ENCODE results near the gene TMEM30B. TPM values are rescaled to one million over a fixed set of nuclear protein-coding genes. Genes with fewer than 3 reads are reported as not detected.

The TMEM30B gene
- total RNA-seq, 1 donor from 2014 or later, result 0.36 TPM

DNA sequence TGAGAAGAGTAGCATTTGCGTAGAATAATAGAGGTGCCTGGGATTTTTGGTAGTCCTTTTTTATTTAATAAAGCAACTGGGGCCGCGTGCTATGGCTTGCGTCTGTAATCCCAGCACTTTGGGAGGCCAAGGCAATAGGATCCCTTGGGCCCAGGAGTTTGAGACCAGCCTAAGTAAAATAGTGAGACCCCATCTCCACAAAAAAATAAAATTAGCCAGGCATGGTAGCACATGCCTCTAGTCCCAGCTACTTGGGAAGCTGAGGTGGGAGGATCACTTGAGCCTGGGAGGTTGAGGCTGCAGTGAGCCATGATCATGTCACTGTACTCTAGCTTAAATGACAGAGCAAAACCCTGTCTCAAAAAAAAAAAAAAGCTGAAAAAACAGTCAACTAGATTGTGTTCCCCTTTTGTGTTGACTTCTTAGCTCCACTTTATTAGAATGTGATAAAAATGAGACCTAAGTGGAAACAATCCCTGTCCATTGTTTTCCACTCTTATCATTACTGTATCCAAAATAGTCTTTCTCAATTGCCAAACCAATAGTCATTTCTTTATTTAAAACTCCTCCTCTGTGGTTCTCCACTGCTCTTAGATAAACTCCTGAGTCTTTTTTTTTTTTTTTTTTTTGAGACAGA, 47.6 kb upstream of the TMEM30B start:
- Histone ChIP-seq H3K4me2 (ENCODE audit: low read length) (no peak overlapping the region), H3K9me3 (ENCODE audit: insufficient read depth, low read depth, low read length) (no peaks in the 10 kb centered on the region), H4K20me1 (ENCODE audit: insufficient read depth, low read length) (no peaks in the 10 kb centered on the region), H3K9ac (ENCODE audit: low read length) (no peak overlapping the region), H3K36me3 (ENCODE audit: insufficient read depth, low read length) (no peaks in the 10 kb centered on the region), H2AFZ (ENCODE audit: low read depth, low read length) (no peak overlapping the region), H3K27me3 (ENCODE audit: insufficient read depth, low read length) (peaks cover 7% of the 10 kb centered on the region), H3K4me1 (ENCODE audit: insufficient read depth, low read length) (no peaks in the 10 kb centered on the region), H3K27ac (ENCODE audit: low read depth, low read length) (no peak overlapping the region), H3K79me2 (ENCODE audit: insufficient read depth, low read length) (no peaks in the 10 kb centered on the region), H3K4me3 (ENCODE audit: insufficient read depth, low read depth, low read length) (no peak overlapping the region)
- Mint-ChIP-seq H3K4me1 (ENCODE audit: low read depth, unreplicated experiment) (no peaks in the 10 kb centered on the region), H3K27ac (ENCODE audit: unreplicated experiment) (no peak overlapping the region), H3K9me3 (ENCODE audit: unreplicated experiment) (no peaks in the 10 kb centered on the region), H3K27me3 (ENCODE audit: low read depth, unreplicated experiment) (no peaks in the 10 kb centered on the region), H3K36me3 (ENCODE audit: low read depth, unreplicated experiment) (no peaks in the 10 kb centered on the region), H3K4me3 (ENCODE audit: unreplicated experiment) (no peak overlapping the region)
- DNase-seq (ENCODE audit: low read depth), result no peak
- no peak for FAIRE-seq
- TF ChIP-seq, protein P1, sequence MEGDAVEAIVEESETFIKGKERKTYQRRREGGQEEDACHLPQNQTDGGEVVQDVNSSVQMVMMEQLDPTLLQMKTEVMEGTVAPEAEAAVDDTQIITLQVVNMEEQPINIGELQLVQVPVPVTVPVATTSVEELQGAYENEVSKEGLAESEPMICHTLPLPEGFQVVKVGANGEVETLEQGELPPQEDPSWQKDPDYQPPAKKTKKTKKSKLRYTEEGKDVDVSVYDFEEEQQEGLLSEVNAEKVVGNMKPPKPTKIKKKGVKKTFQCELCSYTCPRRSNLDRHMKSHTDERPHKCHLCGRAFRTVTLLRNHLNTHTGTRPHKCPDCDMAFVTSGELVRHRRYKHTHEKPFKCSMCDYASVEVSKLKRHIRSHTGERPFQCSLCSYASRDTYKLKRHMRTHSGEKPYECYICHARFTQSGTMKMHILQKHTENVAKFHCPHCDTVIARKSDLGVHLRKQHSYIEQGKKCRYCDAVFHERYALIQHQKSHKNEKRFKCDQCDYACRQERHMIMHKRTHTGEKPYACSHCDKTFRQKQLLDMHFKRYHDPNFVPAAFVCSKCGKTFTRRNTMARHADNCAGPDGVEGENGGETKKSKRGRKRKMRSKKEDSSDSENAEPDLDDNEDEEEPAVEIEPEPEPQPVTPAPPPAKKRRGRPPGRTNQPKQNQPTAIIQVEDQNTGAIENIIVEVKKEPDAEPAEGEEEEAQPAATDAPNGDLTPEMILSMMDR (IDR thresholded peaks at IDR 0.05; ENCODE audit: insufficient read depth, low read depth, low read length), result no peak
- TF ChIP-seq EZH2 (IDR thresholded peaks at IDR 0.05; ENCODE audit: insufficient read depth, low read length), result no peak

DNA sequence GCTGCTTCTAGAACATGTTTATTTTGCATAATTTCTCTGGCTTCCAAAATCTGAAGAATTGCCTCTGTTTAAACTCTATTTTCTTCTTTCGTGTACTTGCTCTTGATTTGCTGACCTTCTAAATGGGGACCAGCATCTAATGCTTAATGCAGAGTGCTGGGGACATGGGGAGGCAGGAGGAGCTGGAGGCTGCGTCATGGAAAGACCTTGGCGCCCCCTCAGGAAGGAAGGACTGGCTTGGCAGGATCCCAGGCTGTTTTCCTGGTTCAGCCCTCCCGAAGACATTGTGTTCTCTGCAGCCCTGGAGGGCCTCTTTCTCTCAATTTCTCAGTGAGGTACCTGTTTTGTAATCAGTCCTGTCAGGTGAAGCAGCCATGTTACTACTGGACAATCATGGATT, 45.7 kb upstream of the TMEM30B start:
- Histone ChIP-seq H3K27ac (ENCODE audit: low read depth, low read length) (no peak overlapping the region), H3K9me3 (ENCODE audit: insufficient read depth, low read depth, low read length) (no peaks in the 10 kb centered on the region), H3K4me1 (ENCODE audit: insufficient read depth, low read length) (peaks cover 3% of the 10 kb centered on the region), H3K79me2 (ENCODE audit: insufficient read depth, low read length) (no peaks in the 10 kb centered on the region), H2AFZ (ENCODE audit: low read depth, low read length) (no peak overlapping the region), H3K27me3 (ENCODE audit: insufficient read depth, low read length) (peaks cover 24% of the 10 kb centered on the region), H3K4me2 (ENCODE audit: low read length) (no peak overlapping the region), H4K20me1 (ENCODE audit: insufficient read depth, low read length) (no peaks in the 10 kb centered on the region), H3K4me3 (ENCODE audit: insufficient read depth, low read depth, low read length) (no peak overlapping the region), H3K9ac (ENCODE audit: low read length) (no peak overlapping the region), H3K36me3 (ENCODE audit: insufficient read depth, low read length) (no peaks in the 10 kb centered on the region)
- Mint-ChIP-seq H3K4me3 (ENCODE audit: unreplicated experiment) (no peak overlapping the region), H3K9me3 (ENCODE audit: unreplicated experiment) (no peaks in the 10 kb centered on the region), H3K27me3 (ENCODE audit: low read depth, unreplicated experiment) (peaks cover 10% of the 10 kb centered on the region), H3K36me3 (ENCODE audit: low read depth, unreplicated experiment) (no peaks in the 10 kb centered on the region), H3K4me1 (ENCODE audit: low read depth, unreplicated experiment) (no peaks in the 10 kb centered on the region), H3K27ac (ENCODE audit: unreplicated experiment) (no peak overlapping the region)
- TF ChIP-seq, protein P1 (IDR thresholded peaks at IDR 0.05; ENCODE audit: insufficient read depth, low read depth, low read length), result no peak
- no peak for TF ChIP-seq EZH2 (IDR thresholded peaks at IDR 0.05; ENCODE audit: insufficient read depth, low read length)
- DNase-seq (ENCODE audit: low read depth) (no peak), FAIRE-seq (no peak)

- no peak overlapping the region for H3K27ac Mint-ChIP-seq (ENCODE audit: unreplicated experiment)
- Histone ChIP-seq H3K4me2 (ENCODE audit: low read length) (no peak overlapping the region), H3K9me3 (ENCODE audit: insufficient read depth, low read depth, low read length) (no peaks in the 10 kb centered on the region), H4K20me1 (ENCODE audit: insufficient read depth, low read length) (no peaks in the 10 kb centered on the region), H3K27me3 (ENCODE audit: insufficient read depth, low read length) (peaks cover 26% of the 10 kb centered on the region), H3K36me3 (ENCODE audit: insufficient read depth, low read length) (no peaks in the 10 kb centered on the region), H3K4me3 (ENCODE audit: insufficient read depth, low read depth, low read length) (no peak overlapping the region), H3K9ac (ENCODE audit: low read length) (no peak overlapping the region), H3K79me2 (ENCODE audit: insufficient read depth, low read length) (no peaks in the 10 kb centered on the region), H3K27ac (ENCODE audit: low read depth, low read length) (no peak overlapping the region), H2AFZ (ENCODE audit: low read depth, low read length) (no peak overlapping the region), H3K4me1 (ENCODE audit: insufficient read depth, low read length) (peaks cover 6% of the 10 kb centered on the region)
- peaks cover 10% of the 10 kb centered on the region for H3K27me3 Mint-ChIP-seq (ENCODE audit: low read depth, unreplicated experiment)
- TF ChIP-seq, protein P1 (IDR thresholded peaks at IDR 0.05; ENCODE audit: insufficient read depth, low read depth, low read length), result no peak
- no peak for TF ChIP-seq EZH2 (IDR thresholded peaks at IDR 0.05; ENCODE audit: insufficient read depth, low read length)
- no peaks in the 10 kb centered on the region for H3K9me3 Mint-ChIP-seq (ENCODE audit: unreplicated experiment)
- FAIRE-seq (no peak), DNase-seq (ENCODE audit: low read depth) (no peak)
- no peak overlapping the region for H3K4me3 Mint-ChIP-seq (ENCODE audit: unreplicated experiment)
- H3K4me1 Mint-ChIP-seq (ENCODE audit: low read depth, unreplicated experiment), result no peaks in the 10 kb centered on the region
- no peaks in the 10 kb centered on the region for H3K36me3 Mint-ChIP-seq (ENCODE audit: low read depth, unreplicated experiment)
Observed at GRCh38 chr14:61326146-61326545, 45.0 kb upstream of the TMEM30B start.
